GM19193 (cell line): ENCODE data around the gene ZNF484.

Experiments
- POLR2A ChIP-seq: IDR thresholded peaks from 4 replicates; pipeline ENCODE4 v1.6.1; 2011; ENCODE audit not compliant: insufficient read depth, insufficient read length; ENCODE audit errors: extremely low read depth

ZNF484 gene

DNA sequence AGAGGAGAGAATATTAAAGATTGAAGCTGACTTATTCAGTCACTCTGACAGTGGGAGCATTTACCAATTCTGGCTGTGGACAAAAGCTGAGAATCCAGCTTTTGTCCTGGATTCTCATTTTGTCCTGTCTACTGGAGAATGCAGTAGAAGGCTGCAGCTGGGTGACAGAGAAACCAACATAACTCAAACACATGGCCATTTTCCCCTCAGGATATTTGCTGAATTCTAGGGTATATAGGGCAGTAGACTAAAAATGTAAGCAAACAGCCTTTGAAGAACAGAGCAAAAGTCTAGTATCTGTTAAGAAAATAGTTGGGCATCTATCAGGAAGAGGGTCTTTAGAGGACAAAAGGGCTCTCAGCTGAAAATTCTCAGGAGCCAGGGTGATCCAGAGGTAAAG, 20.6 kb downstream of the ZNF484 start:
- TF ChIP-seq POLR2A, result no peak

DNA sequence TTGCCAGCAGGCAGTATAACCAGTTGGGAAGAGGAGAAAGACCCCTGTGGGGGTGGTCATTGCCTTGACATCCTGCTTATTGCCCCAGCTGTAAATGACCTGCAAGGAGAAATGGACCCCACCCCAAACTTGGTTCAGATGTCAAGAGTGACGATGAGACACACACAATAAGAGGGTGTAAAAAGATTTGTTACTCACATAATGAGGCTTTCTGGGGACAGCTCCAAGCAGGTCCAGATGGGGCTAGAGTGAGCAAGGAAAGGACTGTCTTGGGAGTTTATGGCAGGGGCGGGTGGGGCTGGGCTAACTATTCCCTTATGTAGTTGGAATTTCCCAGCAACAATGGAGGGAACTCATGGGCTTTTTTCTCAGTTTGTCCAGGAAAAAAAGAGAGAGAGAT, 24.1 kb downstream of the ZNF484 start:
- no peak for TF ChIP-seq POLR2A

DNA sequence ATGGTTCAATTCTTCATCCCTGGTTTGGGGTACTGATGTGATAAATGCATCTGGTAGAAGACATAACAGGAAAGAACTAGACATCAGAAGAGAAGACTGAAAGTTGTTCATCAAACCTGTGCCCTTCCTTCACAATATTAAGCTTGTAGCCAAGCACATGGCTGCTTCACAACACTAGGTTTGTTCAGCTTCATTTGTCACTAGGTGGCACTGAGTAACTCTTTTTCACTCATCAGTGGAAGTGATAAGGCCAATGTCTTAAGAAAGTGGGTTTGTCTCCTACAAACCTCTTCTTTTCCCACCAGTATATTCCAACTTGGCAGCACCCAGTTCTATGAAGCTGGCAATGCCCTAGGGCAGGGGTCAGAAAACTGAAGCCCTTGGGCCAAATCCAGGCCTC, 26.9 kb downstream of the ZNF484 start:
- TF ChIP-seq POLR2A, result no peak

DNA sequence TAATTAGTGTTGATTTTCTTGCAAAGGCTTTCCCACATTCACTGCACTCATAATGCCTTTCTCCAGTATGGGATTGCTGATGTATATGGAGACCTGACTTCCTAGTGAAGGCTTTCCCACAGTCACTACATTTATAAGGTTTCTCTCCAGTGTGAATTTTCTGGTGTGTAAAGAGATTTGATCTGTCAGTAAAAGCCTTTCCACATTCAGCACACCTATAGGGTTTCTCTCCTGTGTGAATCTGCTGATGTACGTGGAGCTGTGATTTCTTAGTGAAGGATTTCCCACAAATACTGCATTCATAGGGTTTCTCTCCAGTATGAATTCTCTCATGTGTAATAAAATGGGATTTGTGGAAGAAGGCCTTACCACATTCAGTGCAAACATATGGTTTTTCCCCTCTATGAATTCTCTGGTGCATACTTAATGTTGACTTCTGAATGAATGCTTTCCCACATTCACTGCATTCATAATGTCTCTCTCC, 31.1 kb downstream of the ZNF484 start:
- TF ChIP-seq POLR2A, result no peak

DNA sequence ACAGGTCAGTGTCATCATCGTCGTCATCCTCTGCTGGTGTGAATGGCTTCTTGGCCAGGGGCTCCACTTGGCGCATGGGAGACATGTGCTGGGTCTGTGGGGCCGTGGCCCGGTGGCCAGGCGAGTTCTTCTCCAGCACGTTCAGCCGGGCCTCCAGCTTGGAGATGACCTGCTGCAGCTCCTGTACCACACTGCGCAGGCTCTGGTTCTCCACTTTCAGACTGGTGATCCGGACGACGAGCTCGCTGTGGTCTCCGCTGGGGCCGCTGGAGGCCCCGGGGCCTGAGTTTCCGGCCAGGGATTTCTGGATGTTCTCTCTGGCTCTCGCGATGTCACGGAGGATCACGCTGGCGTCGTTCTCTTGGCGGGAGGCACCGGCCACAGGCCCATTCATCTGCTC, 40.6 kb downstream of the ZNF484 start:
- TF ChIP-seq POLR2A, result no peak

DNA sequence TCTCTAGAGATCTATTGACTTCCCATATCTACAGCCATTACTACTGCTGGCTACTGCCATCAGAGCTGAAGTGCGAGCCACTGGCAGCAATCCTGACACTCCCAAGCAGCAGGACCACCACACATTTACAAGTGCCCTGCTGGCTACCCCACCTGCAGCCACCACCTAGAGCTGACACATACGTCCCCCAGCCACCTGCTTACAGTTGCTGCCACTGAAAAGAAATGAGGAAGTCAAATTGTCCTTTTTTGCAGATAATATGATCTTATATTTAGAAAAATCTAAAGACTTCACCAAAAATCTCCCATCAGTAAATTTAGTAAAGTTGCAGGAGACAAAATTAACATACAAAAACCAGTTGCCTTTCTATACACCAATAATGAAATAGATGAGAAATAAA, 48.4 kb downstream of the ZNF484 start:
- TF ChIP-seq POLR2A, result no peak

DNA sequence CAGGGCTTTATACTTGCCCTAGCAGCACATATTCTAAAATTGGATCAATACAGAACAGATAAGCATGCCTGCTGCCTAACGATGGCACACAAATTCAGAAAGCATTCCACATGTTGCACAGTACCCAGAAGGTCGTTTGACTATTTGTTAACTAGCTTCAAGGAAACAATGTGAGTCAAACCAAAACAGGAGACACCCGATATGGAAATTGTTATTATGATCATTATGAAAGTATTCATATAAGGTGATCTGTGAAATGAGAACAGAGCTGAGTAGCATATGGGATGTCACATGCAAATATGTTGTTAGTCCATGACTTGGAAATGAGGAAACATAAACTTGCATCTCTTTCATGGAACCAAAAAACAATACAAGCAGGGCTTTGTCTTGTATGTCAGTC, 56.9 kb downstream of the ZNF484 start:
- no peak for TF ChIP-seq POLR2A

DNA sequence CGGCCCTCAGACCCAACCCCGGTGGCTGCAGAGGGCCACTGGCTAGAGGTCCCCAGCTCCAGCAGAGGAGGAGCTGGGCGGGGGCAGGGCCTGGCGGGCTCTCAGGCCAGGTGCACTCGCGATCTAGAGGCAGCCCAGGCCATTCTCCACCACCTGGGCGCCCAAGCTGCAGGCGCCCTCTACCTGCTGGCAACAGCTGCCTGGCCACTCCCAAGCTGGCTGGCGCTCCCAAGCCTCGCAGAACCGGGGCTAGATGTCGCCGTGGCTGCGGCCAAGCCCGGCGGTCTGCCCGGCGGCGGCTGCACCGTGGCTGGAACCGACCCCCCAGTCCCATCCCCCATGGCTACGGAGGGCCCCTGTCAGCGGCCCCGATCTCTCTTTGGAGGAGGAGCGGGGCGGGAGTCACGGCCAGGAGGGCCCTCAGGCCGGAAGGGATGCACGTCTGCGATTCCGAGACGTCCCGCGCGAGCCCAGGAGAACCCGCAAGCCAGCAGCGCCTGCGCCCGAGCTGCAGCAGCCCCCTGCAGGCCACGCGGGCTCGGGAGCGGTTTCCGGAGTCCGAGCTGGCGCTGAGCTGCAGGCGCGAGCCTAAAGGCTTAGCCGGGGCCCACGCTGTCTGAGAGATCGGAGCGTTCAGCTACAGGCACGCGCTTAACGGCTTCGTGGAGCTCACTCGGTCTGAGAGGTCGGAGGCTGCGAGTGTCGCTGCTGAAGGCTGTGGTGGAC, 68.9 kb downstream of the ZNF484 start:
- no peak for TF ChIP-seq POLR2A

DNA sequence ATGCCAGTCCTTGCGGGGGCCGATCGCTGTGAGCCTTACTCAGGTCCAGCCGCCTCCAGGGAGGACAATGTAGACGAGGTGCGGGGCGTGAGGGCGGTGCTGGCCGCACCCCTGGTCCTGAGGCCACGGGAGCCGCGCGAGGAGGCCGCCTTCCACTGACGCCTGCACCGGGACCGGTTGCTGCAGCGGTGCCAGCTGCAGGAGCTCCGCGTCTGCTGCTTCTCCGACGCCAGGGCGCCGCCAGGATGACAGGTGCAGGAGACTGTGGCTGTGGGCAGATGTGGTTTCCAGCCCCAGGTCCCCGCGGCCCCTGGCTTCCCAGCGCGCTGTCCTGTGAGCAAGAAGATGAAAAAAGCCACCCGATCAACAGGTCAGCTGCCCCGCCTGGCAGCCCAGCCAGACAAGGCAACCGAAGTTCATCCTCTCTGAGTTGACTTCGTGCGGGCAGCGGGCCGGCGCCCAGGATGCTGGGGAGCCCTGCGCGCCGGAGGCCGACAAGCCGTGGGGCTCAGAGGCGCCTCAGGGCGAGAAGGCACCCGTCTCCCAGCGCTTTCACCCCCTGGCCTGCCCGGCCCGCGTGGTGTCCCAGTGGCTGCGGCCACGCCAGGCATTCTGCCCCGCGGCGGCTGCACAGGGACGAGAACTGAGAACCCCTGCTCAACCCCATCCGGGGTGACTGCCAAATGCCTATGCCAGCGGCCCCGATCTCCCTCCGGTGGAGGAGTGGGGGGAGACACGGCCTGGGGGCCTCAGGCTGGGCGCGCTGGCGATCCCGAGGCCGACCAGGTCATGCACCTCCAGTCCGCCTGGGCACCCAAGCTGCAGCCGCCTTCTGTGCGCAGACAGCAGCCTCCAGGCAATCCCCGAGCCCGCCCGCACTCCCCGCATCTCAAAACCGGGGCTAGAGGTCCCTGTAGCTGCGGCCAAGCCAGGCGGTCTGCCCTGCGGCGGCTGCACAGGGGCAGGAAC, 69.8 kb downstream of the ZNF484 start:
- TF ChIP-seq POLR2A, result no peak

DNA sequence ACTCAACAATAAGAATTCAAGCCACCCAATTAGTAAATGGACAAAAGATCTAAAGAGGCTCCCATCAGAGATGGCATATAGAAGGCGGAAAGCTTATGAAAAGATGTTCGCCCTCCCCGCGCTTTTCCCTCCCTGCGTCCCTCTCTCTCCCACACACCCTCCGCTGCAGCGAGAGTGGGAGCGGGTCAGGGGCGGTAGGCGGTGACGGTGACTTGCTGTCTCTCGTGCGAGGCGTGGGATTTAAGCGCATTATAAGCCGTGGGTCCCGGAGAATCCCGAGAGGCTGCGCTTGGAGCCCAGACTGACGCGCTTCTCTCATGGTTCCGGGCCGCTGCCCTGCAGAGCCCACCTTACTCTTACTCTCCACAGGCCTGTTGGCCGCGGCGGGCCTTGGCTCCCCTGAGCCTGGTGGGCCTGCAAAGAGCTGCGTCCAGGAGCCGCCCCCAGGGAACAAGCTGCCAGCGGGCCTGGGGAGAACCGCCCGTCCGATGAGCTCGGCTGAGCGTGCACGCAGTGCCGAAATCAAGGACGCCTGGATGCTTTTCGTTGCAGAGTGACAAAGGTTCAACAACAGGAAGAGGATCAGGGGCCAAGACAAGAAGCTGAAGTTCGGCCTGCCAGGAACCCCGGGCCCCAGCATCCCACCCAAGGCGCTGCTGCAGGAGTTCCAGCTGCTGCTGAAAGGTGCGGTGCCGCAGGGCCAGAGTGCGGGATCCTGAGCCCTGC, 70.6 kb downstream of the ZNF484 start:
- TF ChIP-seq POLR2A, result no peak

DNA sequence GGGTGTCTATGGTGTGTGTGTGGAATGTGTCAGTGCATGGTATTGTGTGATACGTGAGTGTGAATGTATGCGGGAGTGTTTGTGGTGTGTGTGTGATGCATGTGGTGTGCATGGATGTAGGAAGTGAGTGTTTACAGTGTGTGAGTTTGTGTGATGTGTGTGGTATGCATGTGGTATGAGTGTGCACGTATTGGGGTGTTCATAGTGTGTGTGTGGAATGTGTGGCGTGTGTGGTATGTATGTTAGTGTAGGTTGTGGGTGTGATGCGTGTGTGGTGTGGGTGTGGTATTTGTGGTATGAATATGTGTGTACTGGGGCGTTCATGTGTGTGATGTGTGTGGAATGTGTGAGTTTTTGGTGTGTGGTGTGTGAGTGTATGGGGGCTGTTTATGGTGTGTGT, 73.1 kb downstream of the ZNF484 start:
- TF ChIP-seq POLR2A, result no peak

DNA sequence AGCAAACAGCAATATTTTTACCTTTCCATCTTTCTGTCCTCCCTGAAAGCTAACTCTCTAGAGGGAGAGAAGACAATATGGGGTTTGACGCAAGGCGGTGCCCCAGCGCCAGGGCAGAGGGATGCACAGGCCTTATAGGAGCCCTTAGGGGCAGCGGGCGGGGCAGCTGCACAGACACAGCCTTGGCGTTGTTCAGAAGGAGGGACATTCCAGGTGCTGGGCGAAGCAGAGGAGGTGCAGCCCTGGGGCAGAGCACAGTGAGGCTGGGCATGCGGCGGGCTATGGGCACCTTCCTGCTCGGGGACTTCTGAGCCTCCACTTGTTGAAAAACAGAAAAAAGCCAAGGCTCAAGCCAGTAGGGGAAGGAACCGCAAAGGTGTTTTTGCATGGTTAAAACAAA, 79.5 kb downstream of the ZNF484 start:
- no peak for TF ChIP-seq POLR2A

DNA sequence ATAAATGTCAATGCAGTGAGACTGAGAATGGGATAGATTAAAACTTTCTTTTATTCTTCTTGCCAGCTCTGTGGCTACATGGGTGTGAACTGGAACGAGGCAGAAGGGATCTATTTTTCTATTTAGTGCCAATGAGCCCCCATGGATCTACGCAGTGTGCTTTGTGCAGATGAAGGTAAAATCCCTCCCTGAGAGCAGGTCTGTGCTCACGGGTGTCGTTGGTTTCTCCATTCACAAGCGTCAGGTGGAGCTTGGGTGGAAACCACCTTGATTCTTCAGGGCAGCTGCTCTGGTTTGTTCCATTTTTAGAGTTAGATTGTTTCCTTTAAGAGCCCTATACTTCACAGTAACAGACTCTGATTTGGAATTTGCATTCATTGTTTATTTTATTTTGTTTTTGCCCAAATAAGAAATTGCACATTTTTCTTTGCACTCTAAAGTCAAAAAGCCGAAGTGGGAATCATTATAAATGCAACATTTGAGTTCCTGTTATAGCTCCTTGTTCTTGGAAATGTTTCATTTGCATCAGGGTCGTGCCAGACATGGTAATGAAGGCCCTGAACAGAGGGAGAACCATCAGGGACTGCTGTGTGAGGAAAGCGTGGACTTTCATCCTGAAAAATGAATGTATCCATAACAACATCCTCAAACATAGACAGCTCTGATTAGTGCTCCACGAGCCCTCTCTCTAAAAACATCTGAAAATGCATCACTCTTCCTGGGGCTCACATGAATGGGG, 82.1 kb downstream of the ZNF484 start:
- TF ChIP-seq POLR2A, result no peak
